PFSK-1 (cell line): ENCODE measurements around the gene KIF9.

Source experiments
- REST ChIP-seq, 2 experiments: IDR thresholded peaks; 2 replicates each; pipeline versions ENCODE4 v1.6.1 to v1.8.0; 2011 to 2012; ENCODE audit warnings: low read depth in 2 of 2, low read length in 2 of 2, control low read depth in 1 of 2, inconsistent platforms in 1 of 2, mild to moderate bottlenecking in 1 of 2, moderate library complexity in 1 of 2; ENCODE audit not compliant: insufficient read depth in 1 of 2
- SIN3A ChIP-seq: IDR thresholded peaks from 2 replicates; pipeline ENCODE4 v1.6.1; 2012; ENCODE audit warnings: mild to moderate bottlenecking, low read length, moderate library complexity, borderline replicate concordance; ENCODE audit not compliant: insufficient read depth
- TAF1 ChIP-seq: IDR thresholded peaks from 2 replicates; pipeline ENCODE4 v1.6.1; 2012; ENCODE audit warnings: low read length, control low read depth, borderline replicate concordance; ENCODE audit not compliant: insufficient read depth

GRCh38 chr3:47186285-47186684, 96.3 kb downstream of the KIF9 start:
- no peak for TF ChIP-seq REST (IDR thresholded peaks at IDR 0.05; ENCODE audit: insufficient read depth in 1 of 2, low read depth in 2 of 2, low read length in 2 of 2)
- TF ChIP-seq TAF1: no peak
- no peak for TF ChIP-seq SIN3A
